ENCODE data around the gene ELP1.

GRCh38 chr9:108956022-108956630, 22.2 kb upstream of the ELP1 start:
- TF ChIP-seq, protein P1, sequence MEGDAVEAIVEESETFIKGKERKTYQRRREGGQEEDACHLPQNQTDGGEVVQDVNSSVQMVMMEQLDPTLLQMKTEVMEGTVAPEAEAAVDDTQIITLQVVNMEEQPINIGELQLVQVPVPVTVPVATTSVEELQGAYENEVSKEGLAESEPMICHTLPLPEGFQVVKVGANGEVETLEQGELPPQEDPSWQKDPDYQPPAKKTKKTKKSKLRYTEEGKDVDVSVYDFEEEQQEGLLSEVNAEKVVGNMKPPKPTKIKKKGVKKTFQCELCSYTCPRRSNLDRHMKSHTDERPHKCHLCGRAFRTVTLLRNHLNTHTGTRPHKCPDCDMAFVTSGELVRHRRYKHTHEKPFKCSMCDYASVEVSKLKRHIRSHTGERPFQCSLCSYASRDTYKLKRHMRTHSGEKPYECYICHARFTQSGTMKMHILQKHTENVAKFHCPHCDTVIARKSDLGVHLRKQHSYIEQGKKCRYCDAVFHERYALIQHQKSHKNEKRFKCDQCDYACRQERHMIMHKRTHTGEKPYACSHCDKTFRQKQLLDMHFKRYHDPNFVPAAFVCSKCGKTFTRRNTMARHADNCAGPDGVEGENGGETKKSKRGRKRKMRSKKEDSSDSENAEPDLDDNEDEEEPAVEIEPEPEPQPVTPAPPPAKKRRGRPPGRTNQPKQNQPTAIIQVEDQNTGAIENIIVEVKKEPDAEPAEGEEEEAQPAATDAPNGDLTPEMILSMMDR (IDR thresholded peaks at IDR 0.05; ENCODE audit: extremely low read depth in 1 of 2, insufficient read depth in 1 of 2, low read depth in 1 of 2, low read length in 2 of 2): no peak
- no peak for TF ChIP-seq POLR2A (IDR thresholded peaks at IDR 0.05; ENCODE audit: low read depth, low read length)

All from endothelial cell of umbilical vein (primary cell).